Measurements from ENCODE around the gene ARL2BP.
A peak's percentile ranks its signal among the peaks of the same experiment; 100 is the strongest.
"Not testable (repeated sequence)": the region's sequence is repeated elsewhere in the genome, so short reads cannot be mapped to it uniquely, and the experiment has no call there.

ARL2BP gene

GRCh38 chr16:57263541-57264351, 18.7 kb downstream of the ARL2BP start:
- no peak for DNase-seq (ENCODE audit: low read depth in 2 of 2)

GRCh38 chr16:57264381-57264780, 19.3 kb downstream of the ARL2BP start:
- DNase-seq (ENCODE audit: low read depth in 2 of 2): no peak

GRCh38 chr16:57264950-57265371, 19.9 kb downstream of the ARL2BP start:
- no peak for DNase-seq (ENCODE audit: low read depth in 2 of 2)

- DNase-seq (ENCODE audit: low read depth in 2 of 2): no peak
These were observed 20.9 kb downstream of the ARL2BP start for GRCh38 chr16:57265850-57266530.

GRCh38 chr16:57266531-57267260, 21.6 kb downstream of the ARL2BP start:
- no peak for DNase-seq (ENCODE audit: low read depth in 2 of 2)

- DNase-seq (ENCODE audit: low read depth in 2 of 2): not testable (repeated sequence)
These were observed 22.3 kb downstream of the ARL2BP start for GRCh38 chr16:57267343-57267742.

- no peak for DNase-seq (ENCODE audit: low read depth in 2 of 2)
These were observed 24.0 kb downstream of the ARL2BP start for GRCh38 chr16:57268804-57269800.

GRCh38 chr16:57270221-57271062, 25.4 kb downstream of the ARL2BP start:
- DNase-seq (ENCODE audit: low read depth in 2 of 2): no peak

GRCh38 chr16:57271063-57271345, 25.9 kb downstream of the ARL2BP start:
- DNase-seq (ENCODE audit: low read depth in 2 of 2): no peak

- DNase-seq (ENCODE audit: low read depth in 2 of 2): no peak
These were observed 26.9 kb downstream of the ARL2BP start for GRCh38 chr16:57271867-57272495.

GRCh38 chr16:57273359-57273758, 28.3 kb downstream of the ARL2BP start:
- no peak for DNase-seq (ENCODE audit: low read depth in 2 of 2)

GRCh38 chr16:57273826-57274225, 28.8 kb downstream of the ARL2BP start:
- no peak for DNase-seq (ENCODE audit: low read depth in 2 of 2)

GRCh38 chr16:57275946-57276345, 30.9 kb downstream of the ARL2BP start:
- not testable (repeated sequence) for DNase-seq (ENCODE audit: low read depth in 2 of 2)

- no peak for DNase-seq (ENCODE audit: low read depth in 2 of 2)
These were observed 31.5 kb downstream of the ARL2BP start for GRCh38 chr16:57276596-57276995.

- DNase-seq (ENCODE audit: low read depth in 2 of 2): peak; percentile 46 to 54
These were observed 32.5 kb downstream of the ARL2BP start for GRCh38 chr16:57277586-57277985.

- no peak for DNase-seq (ENCODE audit: low read depth in 2 of 2)
These were observed 33.4 kb downstream of the ARL2BP start for GRCh38 chr16:57278494-57278893.

GRCh38 chr16:57279780-57280638, 35.0 kb downstream of the ARL2BP start:
- no peak for DNase-seq (ENCODE audit: low read depth in 2 of 2)

- DNase-seq (ENCODE audit: low read depth in 2 of 2): no peak
These were observed 36.7 kb downstream of the ARL2BP start for GRCh38 chr16:57281791-57282190.

Measured in stimulated activated CD4-positive, alpha-beta T cell treated with anti-CD3 and anti-CD28 coated beads, Interleukin-4, amount 100 ng/mL, for 48 hours (primary cell).